GM15510 (cell line): ENCODE measurements around the gene ZSWIM6.

Experiments
- POLR2A ChIP-seq: IDR thresholded peaks from 3 replicates; pipeline ENCODE4 v1.6.1; 2011; ENCODE audit warnings: borderline replicate concordance; ENCODE audit not compliant: insufficient read length; ENCODE audit errors: extremely low read depth

ZSWIM6 gene

DNA sequence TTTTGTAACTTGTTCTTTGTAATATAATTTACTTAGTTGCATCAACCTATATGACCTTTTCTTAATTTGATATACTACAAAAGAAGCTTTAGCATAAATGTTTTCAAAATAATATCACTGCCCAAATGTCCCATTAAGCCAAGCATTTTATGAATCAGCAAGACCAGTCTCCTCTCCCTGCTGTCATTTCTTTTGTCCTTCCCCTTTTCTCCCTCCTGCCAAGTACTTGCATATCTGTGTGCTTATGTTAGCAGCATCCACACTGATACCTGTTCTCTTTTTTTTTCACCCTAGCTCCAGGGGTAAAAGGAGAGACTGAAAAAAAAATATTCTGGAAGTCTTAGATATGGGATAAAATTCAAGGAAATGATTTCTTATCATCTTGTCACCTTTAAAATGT, 69.7 kb downstream of the ZSWIM6 start:
- TF ChIP-seq POLR2A = no peak

DNA sequence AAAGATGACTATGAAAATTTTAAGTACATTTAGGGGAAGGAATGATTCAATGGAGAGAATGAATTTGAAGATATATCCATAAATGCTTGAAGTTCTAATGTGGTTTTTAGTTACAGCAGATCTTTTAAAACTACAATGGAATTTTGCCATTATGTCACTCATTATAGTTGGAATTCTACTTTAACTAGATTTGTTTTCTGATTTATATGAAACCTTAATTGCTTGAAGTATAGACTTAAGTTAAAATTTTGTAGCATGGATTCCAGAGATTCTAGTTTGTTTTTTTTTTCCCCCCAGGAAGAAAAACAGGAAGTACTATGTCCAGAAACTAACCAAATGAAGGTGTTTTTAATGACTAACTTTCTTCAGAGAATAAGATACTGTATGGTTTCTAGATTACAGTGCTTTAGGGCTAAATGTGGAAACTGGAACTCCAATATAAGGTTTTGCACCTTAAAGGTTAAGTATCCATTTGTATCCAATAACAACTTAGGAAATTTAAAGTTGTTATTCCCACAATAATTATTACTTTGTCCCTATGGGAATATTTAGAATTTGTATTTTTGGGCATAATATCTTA, 70.3 kb downstream of the ZSWIM6 start:
- no peak for TF ChIP-seq POLR2A

DNA sequence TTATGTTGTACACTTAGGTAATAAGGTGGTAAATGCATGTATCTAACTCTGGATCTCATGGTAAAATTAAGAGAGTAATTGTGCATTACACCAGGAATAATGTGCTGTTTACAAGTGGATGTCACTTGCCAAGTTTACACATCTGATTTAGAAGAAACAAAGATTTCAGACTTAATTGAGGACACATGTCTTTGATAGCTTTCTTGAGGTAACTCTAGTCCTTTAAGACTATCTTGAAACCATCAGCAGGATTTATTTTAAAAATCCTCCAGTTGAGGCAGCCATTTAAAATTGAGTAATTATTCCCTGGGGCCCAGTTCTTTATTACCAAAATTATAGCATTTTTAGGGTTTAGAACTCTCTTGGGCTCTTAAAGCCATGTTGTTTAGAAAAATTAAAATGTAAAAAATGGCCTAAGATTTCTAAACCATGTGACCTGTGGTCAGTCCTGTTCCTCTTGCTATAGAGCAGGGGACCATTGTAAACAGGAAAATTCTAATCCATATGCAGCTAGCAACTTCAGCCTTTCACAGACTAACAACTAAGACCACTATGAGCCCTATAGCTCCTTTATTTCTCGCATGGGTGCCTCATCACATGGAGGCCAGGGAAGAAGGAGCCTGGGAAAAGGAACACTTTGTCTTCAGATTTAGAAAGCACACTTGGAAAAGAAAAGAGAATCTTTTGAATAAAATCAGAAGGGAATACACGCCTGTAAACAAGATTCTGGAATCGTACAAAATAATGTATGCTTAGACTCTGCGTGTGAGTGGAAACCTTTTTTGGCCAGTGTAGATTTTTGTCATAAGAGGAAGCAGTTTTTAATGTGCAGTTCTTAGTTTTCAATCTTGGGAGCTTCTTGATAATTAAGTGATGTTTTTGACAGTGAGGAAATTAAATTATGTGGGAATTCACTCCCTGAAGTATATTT, 71.2 kb downstream of the ZSWIM6 start:
- no peak for TF ChIP-seq POLR2A

DNA sequence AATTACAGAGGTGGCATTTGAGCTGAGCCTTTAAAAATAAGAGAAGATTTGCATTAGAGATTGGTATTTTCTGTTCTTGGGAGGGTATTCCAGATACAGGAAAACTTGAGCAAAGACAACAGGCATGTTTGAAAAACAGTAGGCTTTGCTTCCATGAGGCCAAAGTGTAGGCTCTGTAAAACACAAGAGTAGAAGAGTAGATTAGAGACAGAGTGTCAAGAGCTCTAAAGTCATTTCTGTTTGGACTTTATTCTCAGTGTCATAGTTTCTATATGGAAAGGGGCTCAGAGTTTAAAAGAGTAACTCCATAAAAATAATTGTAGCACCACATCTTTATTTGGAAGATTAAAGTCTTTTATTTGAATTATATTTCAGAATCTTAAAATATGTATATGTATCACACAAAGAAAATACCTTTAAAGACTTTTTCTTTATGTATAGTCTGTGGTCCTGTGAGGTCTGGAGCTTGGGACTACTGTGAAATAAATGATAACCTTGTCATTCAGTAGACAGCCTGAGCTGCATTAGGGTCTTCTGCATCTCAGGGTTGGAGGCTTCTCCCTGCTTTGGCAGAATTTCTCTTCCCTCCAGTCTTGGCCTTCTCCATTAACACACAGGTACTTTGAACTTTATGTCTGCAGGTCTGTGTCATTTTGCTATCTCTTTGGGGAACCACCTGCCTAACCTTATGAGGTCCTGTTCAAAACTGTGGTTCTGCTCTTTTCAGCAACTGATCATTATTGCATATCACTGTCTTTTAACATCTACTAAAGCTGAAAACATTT, 73.6 kb downstream of the ZSWIM6 start:
- no peak for TF ChIP-seq POLR2A

DNA sequence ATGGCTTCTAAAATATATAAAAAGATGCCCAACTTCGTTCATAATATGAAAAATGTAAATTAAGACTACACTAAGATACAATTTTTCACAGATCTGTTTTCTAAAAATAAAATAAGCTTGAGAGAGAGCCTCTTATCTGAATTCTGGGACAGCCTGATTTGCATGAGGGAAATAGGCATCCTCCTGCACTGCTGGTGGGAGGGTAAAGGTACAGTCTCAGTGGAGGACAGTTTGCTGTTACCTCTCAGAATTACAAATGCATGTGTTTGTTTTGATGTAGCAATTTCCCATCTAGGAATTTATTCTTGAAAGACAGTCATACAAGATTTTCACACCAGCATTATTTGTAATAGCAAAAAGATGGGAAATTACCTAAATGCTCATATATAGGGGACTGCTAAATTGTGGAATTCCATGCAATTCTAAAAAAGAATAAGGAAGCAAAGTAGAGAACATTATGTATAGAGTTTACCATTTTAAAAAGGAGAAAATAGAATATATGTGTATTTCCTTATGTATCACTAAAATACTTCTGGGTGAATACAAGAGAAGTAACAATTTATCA, 75.7 kb downstream of the ZSWIM6 start:
- TF ChIP-seq POLR2A = no peak

DNA sequence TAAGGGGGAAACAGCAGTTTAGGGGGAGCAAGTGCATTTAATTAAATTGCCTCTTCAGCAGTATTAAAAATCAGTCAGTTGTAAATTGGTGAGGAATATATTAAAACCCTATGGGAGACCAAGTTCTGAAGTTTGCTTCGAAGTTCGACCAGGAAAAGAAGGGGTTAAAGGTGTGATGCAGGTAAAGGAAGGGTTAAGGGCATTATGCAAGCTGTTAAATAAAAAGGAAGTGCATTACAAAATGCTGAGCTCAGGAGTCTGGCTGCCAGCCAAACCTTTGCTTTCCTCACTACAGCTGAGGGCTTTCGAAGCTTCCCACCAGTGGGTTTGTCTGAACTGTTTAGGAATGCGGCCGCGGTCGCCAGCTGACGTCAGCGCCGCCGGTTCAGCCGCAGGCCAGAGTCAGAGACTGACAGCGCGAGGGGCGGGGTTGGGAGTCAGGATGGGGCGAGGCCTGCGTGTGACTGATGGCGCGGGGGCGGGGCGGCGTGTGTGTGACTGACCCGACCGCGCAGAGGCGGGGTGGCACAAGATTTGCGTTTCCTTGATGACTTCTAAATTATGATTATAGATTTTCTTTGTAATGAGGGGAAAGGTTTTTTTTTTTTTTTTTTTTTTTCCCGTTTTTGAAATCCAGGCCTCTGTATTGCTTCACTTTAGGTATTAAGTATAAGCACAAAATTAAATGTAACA, 76.6 kb downstream of the ZSWIM6 start:
- TF ChIP-seq POLR2A = no peak

DNA sequence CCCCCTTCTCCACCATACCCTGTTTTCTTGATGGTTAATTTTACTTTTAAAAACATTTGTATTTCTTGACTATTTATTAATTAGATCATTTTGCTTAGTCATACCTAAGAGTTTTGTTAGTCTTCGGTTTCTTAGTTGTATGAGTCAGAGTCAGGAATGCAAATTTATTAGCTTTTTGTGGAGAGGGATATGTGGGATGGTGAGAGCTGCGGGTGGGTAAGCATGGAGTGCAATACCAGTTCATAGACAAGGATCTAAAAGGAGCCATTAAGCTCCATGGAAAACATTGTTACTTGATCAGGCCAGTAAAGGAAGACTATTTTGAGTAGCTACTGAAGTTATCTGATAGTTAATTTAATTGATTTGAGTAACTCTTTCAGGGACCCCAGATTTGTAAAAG, 77.5 kb downstream of the ZSWIM6 start:
- no peak for TF ChIP-seq POLR2A

DNA sequence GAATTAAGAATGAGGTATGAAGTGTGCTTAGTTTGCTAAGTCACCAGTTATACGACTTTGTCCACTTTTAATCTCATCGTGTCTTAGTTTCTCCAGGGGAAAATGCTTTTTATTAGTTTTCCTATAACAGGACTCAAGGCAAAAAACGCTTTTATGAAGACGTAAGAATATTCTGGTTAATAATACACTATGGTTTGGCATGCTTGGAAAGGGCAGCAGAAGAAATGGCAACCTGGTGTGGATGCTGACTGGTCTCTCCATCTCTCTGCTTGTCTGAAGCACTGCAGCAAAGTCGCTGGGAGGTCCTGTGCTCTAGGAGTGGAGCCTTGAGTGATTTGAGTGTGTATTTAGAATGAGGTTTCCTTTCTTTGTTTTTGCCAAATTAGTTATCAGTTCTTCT, 78.8 kb downstream of the ZSWIM6 start:
- TF ChIP-seq POLR2A = no peak

DNA sequence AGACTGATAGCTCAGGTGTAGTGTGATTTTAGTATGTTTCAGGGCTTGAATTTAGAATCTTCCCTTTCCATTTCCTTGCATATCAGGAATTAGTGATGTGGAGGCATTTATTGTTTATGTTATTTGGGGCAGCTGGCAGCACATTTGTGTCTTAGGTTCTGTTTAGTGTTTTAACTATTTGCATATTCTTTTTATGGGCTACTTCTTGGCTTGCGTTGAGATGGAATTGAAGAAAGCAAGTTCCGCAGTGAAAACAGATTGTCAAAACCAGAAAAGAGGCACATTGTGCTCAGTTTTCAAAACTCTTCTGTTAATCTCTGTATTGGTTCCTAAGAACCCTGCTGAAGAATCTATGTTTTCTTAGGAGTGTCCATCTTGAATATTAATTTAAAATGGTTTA, 80.3 kb downstream of the ZSWIM6 start:
- TF ChIP-seq POLR2A = no peak

- TF ChIP-seq POLR2A = no peak
Observed at GRCh38 chr5:61414806-61415205, 82.7 kb downstream of the ZSWIM6 start.

DNA sequence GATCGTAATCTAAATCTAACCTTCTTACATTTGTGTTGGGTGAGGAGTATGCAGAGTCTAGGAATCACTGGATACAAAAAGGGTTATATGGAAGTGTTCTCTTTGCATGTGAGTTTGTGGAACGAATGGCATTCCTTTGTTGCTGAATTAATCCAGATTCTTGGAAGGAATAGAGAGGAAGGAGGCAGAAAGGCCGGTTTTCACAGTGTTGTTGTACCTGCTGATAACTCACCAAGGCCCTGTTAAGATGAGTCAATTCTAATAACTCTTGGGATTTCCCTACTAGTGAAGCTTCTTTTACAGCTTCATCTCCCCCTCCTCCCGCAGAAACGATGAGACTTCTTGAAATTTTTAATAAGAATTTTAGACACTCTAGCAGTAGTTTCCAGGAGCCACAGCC, 84.0 kb downstream of the ZSWIM6 start:
- TF ChIP-seq POLR2A = no peak

- no peak for TF ChIP-seq POLR2A
Observed at GRCh38 chr5:61416420-61416819, 84.4 kb downstream of the ZSWIM6 start.

DNA sequence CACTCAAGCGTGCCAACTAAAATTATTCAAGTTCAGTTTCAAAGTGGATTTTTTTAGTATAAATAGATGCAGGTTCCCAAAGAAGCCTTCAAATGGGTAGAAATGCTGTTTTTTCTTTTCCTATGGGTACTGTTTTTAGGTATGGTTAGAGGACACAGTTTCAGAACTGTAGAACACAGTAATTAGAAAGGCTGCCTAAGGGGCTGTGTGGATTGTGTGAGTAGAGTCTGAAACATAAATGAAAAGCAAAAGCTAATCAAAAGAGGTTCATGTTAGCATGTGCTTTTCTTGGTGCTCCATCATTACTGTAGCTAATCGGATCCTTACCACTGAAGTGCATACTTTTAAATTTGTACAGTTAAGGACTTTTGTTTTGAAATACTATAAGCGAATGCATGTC, 85.3 kb downstream of the ZSWIM6 start:
- TF ChIP-seq POLR2A = no peak

DNA sequence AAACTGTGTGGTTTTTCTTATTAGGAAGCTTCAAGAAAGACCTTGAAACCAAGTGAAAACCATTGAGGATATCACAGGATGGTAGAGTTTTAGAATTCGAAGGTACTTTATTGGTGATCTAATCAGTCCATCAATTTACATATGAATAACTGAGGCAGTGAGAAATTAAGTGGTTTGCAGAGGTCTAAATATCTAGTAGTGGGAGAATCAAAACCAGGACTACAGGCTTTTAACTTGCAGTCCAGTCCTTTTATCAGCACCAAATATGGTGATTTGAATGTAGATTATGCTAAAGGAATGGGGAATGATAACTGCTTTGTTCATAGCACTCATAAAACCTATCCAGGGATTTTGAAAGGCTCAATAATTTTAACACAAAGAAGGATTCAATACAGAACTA, 85.8 kb downstream of the ZSWIM6 start:
- TF ChIP-seq POLR2A = no peak

- TF ChIP-seq POLR2A = no peak
Observed at GRCh38 chr5:61419106-61419505, 87.0 kb downstream of the ZSWIM6 start.

DNA sequence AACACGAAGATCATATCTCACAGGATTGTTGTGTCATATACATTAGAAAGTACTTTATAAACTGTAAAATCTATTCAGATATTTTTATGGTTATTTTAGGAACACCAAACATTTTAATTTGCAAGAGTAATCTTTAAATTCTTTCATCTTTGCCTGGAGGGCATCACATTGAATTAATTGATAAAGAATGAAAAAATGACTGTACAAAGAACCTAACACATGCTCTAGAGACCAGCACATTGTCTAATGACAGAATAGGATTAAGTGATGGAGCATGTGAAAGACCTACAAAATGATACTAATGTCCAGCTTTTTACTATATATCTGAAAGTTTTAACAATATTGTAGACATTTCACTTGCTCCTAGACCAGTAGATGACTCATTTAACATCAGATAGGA, 88.0 kb downstream of the ZSWIM6 start:
- no peak for TF ChIP-seq POLR2A
